Measurements from ENCODE around the gene CCM2. TPM values are rescaled to one million over a fixed set of nuclear protein-coding genes. Genes with fewer than 3 reads are reported as not detected.

The CCM2 gene
- total RNA-seq, 1 donor from 2014 or later = 62.0 TPM

GRCh38 chr7:45122975-45123860, 123.2 kb downstream of the CCM2 start:
- Histone ChIP-seq H3K27ac (ENCODE audit: low read depth, low read length) (no peak overlapping the region), H3K36me3 (ENCODE audit: insufficient read depth, low read length) (no peaks in the 10 kb centered on the region), H4K20me1 (ENCODE audit: insufficient read depth, low read length) (no peaks in the 10 kb centered on the region), H3K4me3 (ENCODE audit: insufficient read depth, low read depth, low read length) (no peak overlapping the region), H3K4me1 (ENCODE audit: insufficient read depth, low read length) (no peaks in the 10 kb centered on the region), H3K27me3 (ENCODE audit: insufficient read depth, low read length) (no peaks in the 10 kb centered on the region), H3K79me2 (ENCODE audit: insufficient read depth, low read length) (no peaks in the 10 kb centered on the region), H3K9ac (ENCODE audit: low read length) (no peak overlapping the region), H2AFZ (ENCODE audit: low read depth, low read length) (no peak overlapping the region), H3K9me3 (ENCODE audit: insufficient read depth, low read depth, low read length) (no peaks in the 10 kb centered on the region), H3K4me2 (ENCODE audit: low read length) (no peak overlapping the region)
- TF ChIP-seq CTCF (IDR thresholded peaks at IDR 0.05; ENCODE audit: insufficient read depth, low read depth, low read length) (no peak), EZH2 (IDR thresholded peaks at IDR 0.05; ENCODE audit: insufficient read depth, low read length) (no peak)
- peaks cover 20% of the 10 kb centered on the region for H3K27me3 Mint-ChIP-seq (ENCODE audit: low read depth, unreplicated experiment)
- H3K4me1 Mint-ChIP-seq (ENCODE audit: low read depth, unreplicated experiment) = no peaks in the 10 kb centered on the region
- H3K27ac Mint-ChIP-seq (ENCODE audit: unreplicated experiment) = no peak overlapping the region
- H3K9me3 Mint-ChIP-seq (ENCODE audit: unreplicated experiment) = no peaks in the 10 kb centered on the region
- peak overlapping the region; percentile 9 for H3K4me3 Mint-ChIP-seq (ENCODE audit: unreplicated experiment)
- no peak for FAIRE-seq
- no peak for DNase-seq (ENCODE audit: low read depth)
- H3K36me3 Mint-ChIP-seq (ENCODE audit: low read depth, unreplicated experiment) = no peaks in the 10 kb centered on the region

- Histone ChIP-seq H3K4me3 (ENCODE audit: insufficient read depth, low read depth, low read length) (no peak overlapping the region), H3K27ac (ENCODE audit: low read depth, low read length) (no peak overlapping the region), H4K20me1 (ENCODE audit: insufficient read depth, low read length) (no peaks in the 10 kb centered on the region), H3K36me3 (ENCODE audit: insufficient read depth, low read length) (no peaks in the 10 kb centered on the region), H3K79me2 (ENCODE audit: insufficient read depth, low read length) (no peaks in the 10 kb centered on the region), H3K9ac (ENCODE audit: low read length) (no peak overlapping the region), H2AFZ (ENCODE audit: low read depth, low read length) (no peak overlapping the region), H3K4me2 (ENCODE audit: low read length) (no peak overlapping the region), H3K9me3 (ENCODE audit: insufficient read depth, low read depth, low read length) (no peaks in the 10 kb centered on the region), H3K4me1 (ENCODE audit: insufficient read depth, low read length) (no peaks in the 10 kb centered on the region), H3K27me3 (ENCODE audit: insufficient read depth, low read length) (no peaks in the 10 kb centered on the region)
- peaks cover 16% of the 10 kb centered on the region for H3K27me3 Mint-ChIP-seq (ENCODE audit: low read depth, unreplicated experiment)
- TF ChIP-seq EZH2 (IDR thresholded peaks at IDR 0.05; ENCODE audit: insufficient read depth, low read length) (no peak), CTCF (IDR thresholded peaks at IDR 0.05; ENCODE audit: insufficient read depth, low read depth, low read length) (no peak)
- no peak overlapping the region for H3K4me3 Mint-ChIP-seq (ENCODE audit: unreplicated experiment)
- no peaks in the 10 kb centered on the region for H3K9me3 Mint-ChIP-seq (ENCODE audit: unreplicated experiment)
- H3K27ac Mint-ChIP-seq (ENCODE audit: unreplicated experiment) = no peak overlapping the region
- no peaks in the 10 kb centered on the region for H3K4me1 Mint-ChIP-seq (ENCODE audit: low read depth, unreplicated experiment)
- FAIRE-seq = no peak
- H3K36me3 Mint-ChIP-seq (ENCODE audit: low read depth, unreplicated experiment) = no peaks in the 10 kb centered on the region
- DNase-seq (ENCODE audit: low read depth) = no peak
Measured at GRCh38 chr7:45123913-45124710, 124.1 kb downstream of the CCM2 start.

Data from astrocyte (in vitro differentiated cells and primary cell).